HG03280 (cell line): ENCODE measurements around the gene NPIPA3.
A peak's percentile ranks its signal among the peaks of the same experiment; 100 is the strongest.
"Not testable (repeated sequence)": the region's sequence is repeated elsewhere in the genome, so short reads cannot be mapped to it uniquely, and the experiment has no call there.

ENCODE experiments used
- ATAC-seq: cut with Tn5 transposase; IDR thresholded peaks from one replicate; pipeline ENCODE4 v1.9.1; 2021; ENCODE audit warnings: mild to moderate bottlenecking, moderate library complexity; ENCODE audit not compliant: unreplicated experiment

The NPIPA3 gene

DNA sequence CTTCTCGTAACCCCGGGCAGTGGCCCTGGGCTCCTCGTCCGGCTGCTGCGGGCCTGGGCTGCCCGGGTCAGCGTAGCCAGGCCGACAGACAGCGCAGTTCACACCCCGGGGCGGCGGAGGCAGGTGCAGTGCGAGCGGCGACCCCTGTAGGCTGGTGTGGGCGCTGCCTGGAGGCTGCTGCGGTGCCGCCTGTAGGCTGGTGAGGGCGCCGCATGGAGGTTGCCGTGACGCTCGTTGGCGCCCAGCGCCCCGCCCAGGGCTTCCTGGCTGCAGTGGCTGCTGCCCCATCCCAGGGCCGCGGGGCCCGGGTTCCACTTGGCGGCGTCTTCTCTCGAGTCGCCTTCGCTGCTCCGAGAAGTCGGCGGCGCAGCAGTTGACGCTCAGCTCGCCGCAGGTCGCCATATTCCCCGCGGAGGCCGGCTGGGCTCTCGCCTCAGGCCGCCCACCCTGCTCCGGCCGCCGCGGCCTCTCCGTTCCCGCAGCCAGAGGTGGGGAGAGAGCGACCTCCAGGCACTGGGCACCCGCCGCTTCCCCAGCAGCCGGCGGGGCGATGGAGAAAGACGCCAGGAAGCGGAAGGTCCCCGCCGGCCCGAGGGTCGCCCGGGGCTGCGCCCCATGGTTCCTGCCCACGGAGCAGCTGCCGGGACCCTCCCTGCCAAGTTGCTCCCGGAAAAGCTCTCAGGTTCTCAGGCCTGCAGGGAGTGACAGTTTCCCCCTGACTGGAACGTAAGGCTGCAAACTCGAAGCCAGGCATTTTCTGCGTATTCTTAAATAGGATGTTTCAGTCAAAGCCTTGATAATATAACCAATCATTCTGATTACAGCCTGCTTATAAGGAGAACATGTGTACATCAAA, at the start of gene NPIPA3:
TSS of gene NPIPA3 (plus strand) at position 256 of the 856 bp plus-strand sequence. CDS start 5,533 bp downstream, outside the sequence.
- ATAC-seq: peak; percentile 99

DNA sequence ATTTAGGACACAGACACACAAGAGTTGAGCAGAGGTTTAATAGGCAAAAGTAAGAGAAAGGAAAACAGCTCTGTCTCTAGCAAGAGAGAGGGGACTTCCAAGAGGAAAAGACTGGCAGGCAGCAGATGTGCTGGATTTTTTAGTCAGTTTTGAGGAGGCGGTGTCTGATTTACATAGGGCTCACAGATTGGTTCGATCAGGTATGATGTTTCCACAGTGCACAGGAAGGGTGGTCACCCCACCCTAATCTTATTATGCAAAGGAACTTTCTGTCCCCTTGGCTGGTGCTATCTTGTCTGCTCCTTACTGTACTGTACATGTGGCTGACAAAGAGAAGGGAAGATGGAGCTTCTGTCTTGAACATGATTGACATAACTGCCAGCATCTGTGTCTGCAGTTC, 45.1 kb upstream of the NPIPA3 start:
- ATAC-seq: peak; percentile 64

DNA sequence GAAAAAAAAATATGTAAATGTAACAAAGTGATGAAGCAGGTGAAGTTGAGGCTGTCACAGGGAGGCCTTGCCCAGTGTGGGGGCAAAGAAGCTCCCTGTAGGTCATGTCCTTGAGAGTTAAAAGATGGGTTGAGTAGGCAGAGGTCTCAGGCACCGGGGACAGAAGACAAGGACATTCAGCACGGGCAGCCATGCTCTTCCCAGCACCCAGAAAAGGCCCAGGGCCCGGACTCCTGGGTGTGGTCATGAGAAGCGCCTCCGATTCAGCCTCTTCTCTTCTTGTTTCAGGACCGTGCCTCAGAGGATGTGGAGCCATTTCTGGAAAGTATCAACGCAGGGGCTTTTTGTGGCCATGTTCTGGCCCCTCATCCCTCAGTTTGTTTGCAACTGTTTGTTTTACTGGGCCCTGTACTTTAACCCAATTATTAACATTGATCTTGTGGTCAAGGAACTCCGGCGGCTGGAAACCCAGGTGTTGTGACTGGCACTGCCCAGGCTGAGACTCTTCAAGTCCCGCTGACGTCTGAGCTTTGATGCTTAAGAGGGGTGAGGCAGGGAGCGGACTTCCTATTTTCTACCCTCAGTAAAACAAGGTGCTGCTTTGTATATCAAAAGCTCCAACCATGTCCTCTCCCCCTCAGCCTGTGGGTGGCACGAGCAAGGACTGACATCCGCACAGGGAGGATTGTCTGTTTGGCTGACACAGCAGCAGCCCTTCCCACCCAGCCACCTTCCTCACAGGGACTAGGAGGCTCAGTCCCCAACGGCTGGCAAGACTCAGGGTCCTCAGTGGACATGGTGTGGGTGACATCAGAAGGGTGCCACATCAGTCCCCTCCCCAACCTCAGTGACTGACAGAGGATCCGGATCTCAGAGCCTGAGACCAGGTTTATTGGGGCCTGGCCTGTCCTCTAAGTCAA, 35.6 kb upstream of the NPIPA3 start:
- no peak for ATAC-seq

DNA sequence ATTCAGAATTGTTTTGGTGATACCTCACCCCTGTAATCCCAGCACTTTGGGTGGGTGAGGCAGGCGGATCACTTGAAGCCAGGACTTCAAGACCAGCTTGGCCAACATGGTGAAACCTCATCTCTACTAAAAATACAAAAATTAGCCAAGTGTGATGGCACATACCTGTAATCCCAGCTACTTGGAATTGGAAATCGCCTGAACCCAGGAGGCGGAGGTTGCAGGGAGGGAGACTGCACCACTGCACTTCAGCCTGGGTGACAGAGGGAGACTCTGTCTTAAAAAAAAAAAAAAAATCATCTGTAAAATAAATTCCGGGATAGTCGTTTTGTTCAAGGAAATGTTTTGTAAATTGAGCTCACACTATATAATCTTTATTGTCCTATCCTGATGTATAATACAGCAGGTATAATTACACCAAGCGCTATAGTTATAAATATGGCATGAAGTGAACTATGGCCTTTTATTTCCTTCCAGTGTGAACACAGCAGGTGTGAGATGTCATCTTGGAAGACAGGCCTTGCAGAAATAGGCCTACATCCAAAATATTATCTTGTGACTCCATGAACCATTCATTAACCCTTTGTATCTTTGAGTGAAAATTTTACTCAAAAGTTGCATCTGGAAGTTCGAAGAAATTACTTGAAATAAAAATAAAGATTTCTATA, 34.5 kb upstream of the NPIPA3 start:
- no peak for ATAC-seq

DNA sequence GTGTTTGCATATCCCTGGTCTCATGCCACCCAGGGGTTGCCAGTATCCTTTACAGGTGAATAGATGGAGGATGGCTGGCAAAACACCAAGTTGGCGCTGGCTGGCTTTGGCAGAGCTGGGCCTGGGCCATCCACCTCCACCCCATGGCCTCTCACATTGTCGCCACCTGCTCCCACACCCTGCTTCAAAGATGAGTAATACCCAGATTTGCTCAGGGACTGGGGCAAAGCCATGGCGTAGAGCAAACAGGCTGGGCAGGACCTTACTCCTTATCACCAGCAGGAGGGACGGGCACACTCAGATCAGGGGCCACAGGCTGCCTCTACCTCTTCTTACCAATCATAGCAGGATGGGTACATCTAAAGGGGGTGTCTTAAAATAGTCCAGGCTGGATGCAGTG, 33.4 kb upstream of the NPIPA3 start:
- ATAC-seq: no peak

DNA sequence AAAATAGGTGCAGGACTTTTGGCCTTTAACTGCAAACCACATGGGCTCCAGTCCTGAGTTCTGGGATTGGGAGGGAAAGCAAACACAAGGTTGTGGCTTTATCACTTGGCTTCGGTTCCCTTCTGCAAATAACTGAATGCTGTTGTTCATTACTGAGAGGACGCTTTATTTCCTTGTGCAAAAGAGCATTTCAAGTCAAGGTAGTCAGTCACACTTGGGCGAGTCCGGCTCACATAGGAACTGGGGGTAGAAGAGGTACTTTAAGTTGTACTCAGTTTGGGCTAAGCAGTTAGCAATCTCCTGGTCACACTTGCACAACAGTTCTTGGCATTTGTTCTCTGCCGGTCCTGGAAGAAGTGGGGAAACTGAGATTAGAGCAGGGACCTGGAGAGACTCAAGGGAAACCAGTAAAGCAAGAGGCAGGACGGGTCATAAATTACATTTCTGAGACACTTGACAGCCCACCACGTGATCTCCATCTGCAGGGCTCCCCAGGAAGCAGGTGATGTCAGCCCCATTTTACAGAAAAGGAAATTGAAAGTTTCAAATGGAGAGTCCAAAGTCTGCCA, 30.7 kb upstream of the NPIPA3 start:
- peak; percentile 83 for ATAC-seq

DNA sequence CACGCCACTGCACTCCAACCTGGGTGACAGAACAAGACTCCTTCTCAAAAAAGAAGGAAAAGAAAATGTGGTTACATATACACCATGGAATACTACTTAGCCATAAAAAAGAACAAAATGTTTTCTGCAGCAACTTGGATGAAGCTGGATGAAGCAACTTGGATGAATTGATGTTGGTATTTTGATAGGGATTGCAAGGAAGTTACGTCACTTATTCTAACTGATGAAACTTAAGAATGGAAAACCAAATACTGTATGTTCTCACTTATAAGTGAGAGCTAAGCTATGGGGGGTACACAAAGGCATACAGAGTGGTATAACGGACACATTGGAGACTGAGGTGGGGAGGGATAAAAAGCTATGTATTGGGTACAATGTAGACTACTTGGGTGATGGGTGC, 26.6 kb upstream of the NPIPA3 start:
- no peak for ATAC-seq

DNA sequence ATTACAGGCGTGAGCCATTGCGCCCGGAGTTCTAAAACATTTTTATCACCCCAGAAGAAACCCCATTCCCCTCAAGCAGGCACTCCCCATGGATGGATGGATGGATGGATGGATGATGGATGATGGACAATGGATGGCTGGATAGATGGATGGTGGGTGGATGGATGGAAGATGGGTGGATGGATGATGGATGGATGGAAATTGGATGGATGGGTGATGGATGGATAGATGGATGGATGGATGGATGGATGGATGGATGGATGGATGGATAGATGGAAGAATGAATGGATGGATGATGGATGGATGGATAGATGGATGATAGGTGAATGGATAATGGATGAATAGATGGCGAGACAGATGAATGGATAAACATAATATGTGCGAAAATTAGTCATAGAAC, 25.6 kb upstream of the NPIPA3 start:
- no peak for ATAC-seq

DNA sequence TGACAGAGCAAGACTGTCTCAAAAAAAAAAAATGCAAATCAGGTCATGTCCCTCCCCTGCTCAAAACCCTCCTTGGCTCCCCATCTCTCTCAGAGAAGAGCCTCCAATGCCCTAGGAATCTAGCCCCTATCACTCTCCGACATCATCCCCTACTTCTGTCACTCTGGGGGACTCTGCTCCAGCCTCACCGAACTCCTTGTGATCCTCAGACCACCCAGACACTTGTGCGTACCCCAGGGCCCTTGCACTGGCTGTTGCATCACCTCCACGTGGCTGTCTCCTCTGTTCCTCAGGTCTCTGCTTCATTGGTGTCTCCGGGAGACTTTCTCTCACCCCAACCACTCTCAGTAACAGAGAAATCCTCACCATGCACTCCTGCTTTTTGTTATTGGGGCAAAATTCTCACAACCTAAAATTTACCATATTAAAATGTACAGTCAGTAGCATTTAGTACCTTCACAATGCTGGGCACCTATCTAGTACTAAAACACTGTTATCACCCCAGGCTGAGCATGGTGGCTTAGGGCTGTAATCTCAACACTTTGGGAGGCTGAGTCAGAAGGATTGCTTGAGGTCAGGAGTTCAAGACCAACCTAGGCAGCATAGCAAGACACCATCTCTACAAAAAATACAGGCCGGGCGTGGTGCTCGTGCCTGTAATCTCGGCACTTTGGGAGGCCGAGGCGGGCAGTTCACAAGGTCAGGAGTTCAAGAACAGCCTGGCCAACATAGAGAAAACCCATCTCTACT, 24.3 kb upstream of the NPIPA3 start:
- ATAC-seq: no peak

DNA sequence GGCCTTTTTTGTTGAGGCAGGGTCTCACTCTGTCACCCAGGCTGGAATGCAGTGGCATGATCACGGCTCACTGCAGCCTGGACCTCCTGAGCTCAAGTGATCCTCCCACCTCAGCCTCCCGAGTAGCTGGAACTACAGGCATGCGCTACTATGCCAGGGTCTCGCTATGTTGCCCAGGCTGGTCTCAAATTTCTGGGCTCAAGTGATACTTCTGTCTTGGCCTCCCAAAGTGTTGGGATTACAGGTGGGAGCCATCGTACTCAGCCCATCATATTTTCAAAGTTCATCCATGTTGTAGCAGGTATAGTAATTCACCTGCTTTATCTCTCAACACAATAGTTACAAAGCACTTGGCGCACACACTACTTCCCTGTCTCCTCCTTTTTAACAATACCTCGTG, 22.8 kb upstream of the NPIPA3 start:
- not testable (repeated sequence) for ATAC-seq

DNA sequence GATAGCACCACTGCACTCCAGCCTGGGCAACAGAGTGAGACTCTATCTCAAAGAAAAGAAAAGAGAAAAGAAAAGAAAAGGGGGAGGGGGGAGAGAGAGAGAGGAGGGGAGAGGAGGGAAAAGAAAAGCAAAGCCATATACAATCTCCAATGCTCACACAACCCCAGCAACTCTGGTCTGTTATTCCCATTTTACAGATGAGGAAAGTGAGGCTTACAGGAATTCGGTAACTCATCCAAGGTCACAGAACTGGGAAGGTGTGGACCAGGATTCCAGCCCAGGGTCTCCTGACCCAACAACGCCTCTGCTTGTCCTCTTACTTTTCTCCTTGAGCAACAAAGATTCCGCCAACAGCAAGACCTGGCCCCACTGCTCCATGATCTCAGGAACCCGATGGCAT, 22.1 kb upstream of the NPIPA3 start:
- ATAC-seq: no peak

DNA sequence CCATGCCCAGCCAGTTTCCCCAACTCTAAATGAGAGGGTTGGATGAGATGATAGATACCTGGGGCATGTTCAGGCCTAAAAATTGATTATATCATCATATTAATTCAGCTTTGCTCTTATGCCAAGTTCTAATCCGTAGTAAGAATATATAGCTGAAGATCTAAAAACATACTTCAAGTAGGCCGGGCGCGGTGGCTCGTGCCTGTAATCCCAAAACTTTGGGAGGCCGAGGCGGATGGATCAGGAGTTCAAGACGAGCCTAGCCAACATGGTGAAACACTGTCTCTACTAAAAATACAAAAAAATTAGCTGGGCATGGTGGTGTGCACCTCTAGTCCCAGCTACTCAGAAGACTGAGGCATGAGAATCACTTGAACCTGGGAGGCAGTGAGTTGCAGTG, 21.1 kb upstream of the NPIPA3 start:
- ATAC-seq: no peak

DNA sequence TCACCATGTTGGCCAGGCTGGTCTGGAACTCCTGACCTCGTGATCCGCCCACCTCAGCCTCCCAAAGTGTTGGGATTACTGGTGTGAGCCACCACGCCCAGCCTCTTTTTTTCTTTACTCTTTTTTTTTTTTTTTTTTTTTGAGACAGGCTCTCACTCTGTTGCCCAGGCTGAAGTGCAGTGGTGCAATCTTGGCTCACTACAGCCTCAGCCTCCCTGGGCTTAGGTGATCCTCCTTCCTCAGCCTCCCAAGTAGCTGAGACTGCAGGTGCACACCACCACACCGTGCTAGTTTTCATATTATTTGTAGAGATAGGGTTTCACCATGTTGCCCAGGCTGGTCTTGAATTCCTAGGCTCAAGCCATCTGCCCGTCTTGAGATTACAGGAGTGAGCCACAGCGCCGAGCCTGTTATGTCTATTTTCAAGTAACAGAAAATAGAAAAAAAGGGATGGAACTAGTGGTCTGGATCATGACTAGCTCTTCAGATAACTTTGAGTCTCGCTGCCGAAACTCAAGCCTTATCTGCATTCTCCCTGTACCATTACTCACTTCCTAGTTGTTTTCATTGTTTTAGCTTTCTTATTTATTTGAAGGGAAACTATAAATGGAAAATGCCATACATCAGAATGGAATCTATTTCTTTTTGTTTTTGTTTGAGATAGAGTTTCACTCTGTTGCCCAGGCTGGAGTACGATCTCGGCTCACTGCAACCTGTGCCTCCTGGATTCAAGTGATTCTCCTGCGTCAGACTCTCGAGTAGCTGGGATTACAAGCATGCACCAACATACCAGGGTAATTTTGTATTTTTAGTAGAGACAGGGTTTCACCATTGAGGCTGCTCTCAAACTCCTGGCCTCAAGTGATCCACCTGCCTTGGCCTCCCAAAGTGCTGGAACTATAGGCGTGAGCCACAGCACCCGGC, 17.1 kb upstream of the NPIPA3 start:
- not testable (repeated sequence) for ATAC-seq

DNA sequence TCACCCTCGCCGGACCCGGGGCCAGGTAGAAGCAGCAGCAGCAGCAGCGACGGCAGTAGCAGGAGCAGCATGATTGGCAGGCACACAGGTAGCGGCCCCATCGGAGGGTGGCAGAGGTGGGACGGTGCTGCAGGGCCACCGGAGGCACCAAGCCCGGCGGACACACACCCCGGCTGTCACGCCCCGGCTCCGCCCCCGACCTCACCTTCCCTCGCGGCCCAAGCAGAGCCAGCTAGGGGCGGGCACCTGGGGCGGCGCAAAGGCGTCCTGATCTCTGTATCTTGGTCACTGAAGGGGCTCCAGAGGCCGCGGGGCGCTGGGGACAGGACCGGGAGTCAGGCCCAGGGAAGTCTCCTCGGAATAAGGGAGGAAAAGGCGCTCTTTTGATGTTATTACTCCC, 9.1 kb upstream of the NPIPA3 start, which contains the start of gene PLA2G10:
TSS of gene PLA2G10 (minus strand) at position 180 of the 400 bp plus-strand sequence. CDS start at position 101, 79 bp downstream.
- not testable (repeated sequence) for ATAC-seq

DNA sequence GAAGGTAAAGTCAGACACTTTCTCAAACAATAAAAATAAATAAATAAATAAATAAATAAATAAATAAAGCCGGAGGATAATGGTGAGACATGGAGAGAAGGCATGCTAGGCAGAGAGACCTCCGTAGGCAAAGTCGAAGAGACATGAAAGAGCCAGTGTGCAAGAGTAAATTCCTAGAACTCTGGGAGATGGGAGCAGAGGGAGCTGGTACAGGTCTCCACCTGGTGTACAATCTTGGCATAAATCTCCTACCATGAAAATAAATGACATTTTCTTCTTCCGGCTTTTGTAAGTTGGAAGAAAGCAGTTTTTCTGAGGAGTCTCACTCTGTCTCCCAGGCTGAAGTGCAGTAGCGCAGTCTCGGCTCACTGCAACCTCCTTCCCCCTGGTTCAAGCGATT, 1.4 kb upstream of the NPIPA3 start:
- ATAC-seq: not testable (repeated sequence)

DNA sequence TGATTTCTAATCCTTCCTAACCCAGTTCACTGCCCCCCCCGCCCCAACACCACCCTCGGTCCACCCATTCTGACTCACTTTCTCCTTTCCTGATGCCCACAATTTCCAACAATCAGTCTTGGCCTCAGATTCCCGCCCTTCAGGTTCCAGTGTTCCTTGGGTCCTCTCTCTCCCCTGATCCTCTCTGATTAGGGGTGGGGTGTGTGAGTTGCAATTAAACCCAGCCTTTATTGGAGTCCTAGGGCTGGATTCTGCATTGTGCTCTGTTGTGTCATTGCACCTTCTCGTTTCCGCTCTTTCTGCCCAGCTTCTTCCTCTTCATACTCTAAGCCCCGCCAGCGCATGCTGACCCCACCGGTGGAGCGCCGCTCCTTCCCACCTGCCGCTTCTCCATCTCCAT, 539 bp upstream of the NPIPA3 start:
- not testable (repeated sequence) for ATAC-seq

DNA sequence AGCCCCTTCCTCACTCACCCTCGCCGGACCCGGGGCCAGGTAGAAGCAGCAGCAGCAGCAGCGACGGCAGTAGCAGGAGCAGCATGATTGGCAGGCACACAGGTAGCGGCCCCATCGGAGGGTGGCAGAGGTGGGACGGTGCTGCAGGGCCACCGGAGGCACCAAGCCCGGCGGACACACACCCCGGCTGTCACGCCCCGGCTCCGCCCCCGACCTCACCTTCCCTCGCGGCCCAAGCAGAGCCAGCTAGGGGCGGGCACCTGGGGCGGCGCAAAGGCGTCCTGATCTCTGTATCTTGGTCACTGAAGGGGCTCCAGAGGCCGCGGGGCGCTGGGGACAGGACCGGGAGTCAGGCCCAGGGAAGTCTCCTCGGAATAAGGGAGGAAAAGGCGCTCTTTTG, 30.0 kb downstream of the NPIPA3 start:
- ATAC-seq: not testable (repeated sequence)

DNA sequence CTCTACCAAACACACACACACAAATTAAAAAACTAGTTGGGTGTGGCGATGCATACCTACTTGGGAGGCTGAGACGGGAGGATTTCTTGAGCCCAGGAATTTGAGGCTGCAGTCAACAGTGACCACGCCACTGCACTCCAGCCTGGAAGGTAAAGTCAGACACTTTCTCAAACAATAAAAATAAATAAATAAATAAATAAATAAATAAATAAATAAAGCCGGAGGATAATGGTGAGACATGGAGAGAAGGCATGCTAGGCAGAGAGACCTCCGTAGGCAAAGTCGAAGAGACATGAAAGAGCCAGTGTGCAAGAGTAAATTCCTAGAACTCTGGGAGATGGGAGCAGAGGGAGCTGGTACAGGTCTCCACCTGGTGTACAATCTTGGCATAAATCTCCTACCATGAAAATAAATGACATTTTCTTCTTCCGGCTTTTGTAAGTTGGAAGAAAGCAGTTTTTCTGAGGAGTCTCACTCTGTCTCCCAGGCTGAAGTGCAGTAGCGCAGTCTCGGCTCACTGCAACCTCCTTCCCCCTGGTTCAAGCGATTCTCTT, 37.7 kb downstream of the NPIPA3 start:
- not testable (repeated sequence) for ATAC-seq

DNA sequence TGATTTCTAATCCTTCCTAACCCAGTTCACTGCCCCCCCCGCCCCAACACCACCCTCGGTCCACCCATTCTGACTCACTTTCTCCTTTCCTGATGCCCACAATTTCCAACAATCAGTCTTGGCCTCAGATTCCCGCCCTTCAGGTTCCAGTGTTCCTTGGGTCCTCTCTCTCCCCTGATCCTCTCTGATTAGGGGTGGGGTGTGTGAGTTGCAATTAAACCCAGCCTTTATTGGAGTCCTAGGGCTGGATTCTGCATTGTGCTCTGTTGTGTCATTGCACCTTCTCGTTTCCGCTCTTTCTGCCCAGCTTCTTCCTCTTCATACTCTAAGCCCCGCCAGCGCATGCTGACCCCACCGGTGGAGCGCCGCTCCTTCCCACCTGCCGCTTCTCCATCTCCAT, 38.6 kb downstream of the NPIPA3 start:
- ATAC-seq: not testable (repeated sequence)
